Neural cell (in vitro differentiated cells): Measurements from ENCODE around the gene PLXNB1. TPM values are rescaled to one million over a fixed set of nuclear protein-coding genes. Genes with fewer than 3 reads are reported as not detected.

ENCODE experiments used
- H2AFZ ChIP-seq: fragments of 200-600, 300-800 bp; sonication (generic), shearing (Covaris generic); 2 replicates; pipeline ENCODE4 v1.6.0; 2014; ENCODE audit warnings: low read depth, mild to moderate bottlenecking, antibody characterized with exemption, low read length, moderate library complexity
- H3F3A ChIP-seq: fragments of 200-600 bp; shearing (Covaris generic); 2 replicates; pipeline ENCODE4 v1.6.1; 2016; ENCODE audit warnings: mild to moderate bottlenecking, moderate library complexity, mixed read lengths, antibody characterized with exemption, low read length; ENCODE audit not compliant: insufficient read depth, poor library complexity, severe bottlenecking
- H3K27ac ChIP-seq: fragments of 200-600, 300-800 bp; sonication (generic), shearing (Covaris generic); 2 replicates; pipeline ENCODE4 v1.5.1; 2014; ENCODE audit warnings: mild to moderate bottlenecking, low read length, moderate library complexity
- H3K27me3 ChIP-seq: fragments of 300-800, 200-600 bp; sonication (generic), shearing (Covaris generic); 2 replicates; pipeline ENCODE4 v1.6.0; 2014; ENCODE audit warnings: mild to moderate bottlenecking, low read depth, low read length, moderate library complexity; ENCODE audit not compliant: insufficient read depth
- H3K36me3 ChIP-seq: fragments of 300-800, 200-600 bp; sonication (generic), shearing (Covaris generic); 2 replicates; pipeline ENCODE4 v1.5.1; 2014; ENCODE audit warnings: mild to moderate bottlenecking, antibody characterized with exemption, low read length, moderate library complexity; ENCODE audit not compliant: insufficient read depth
- H3K4me2 ChIP-seq: fragments of 300-800, 200-600 bp; sonication (generic), shearing (Covaris generic); 2 replicates; pipeline ENCODE4 v1.6.0; 2014; ENCODE audit warnings: mild to moderate bottlenecking, low read length
- H3K4me3 ChIP-seq: fragments of 300-800, 200-600 bp; sonication (generic), shearing (Covaris generic); 2 replicates; pipeline ENCODE4 v1.5.1; 2014; ENCODE audit warnings: mild to moderate bottlenecking, low read length, moderate library complexity
- H3K79me2 ChIP-seq: fragments of 200-600 bp; shearing (Covaris generic); replicated peaks from 2 replicates; pipeline ENCODE4 v1.6.0; 2014; ENCODE audit warnings: mild to moderate bottlenecking, low read length, moderate library complexity; ENCODE audit not compliant: insufficient read depth
- H3K9ac ChIP-seq: fragments of 300-800, 200-600 bp; sonication (generic), shearing (Covaris generic); 2 replicates; pipeline ENCODE4 v1.6.1; 2016; ENCODE audit warnings: mild to moderate bottlenecking, low read length, mixed read lengths
- H3K9me2 ChIP-seq: fragments of 200-600 bp; shearing (Covaris generic); 2 replicates; pipeline ENCODE4 v1.6.1; 2016; ENCODE audit warnings: mild to moderate bottlenecking, low read length, mixed read lengths; ENCODE audit not compliant: insufficient read depth
- H3K9me3 ChIP-seq: fragments of 200-600, 300-800 bp; sonication (generic), shearing (Covaris generic); 2 replicates; pipeline ENCODE4 v1.6.1; 2016; ENCODE audit warnings: mild to moderate bottlenecking, mixed run types, low read length, moderate library complexity, mixed read lengths
- H4K20me1 ChIP-seq: fragments of 200-600 bp; shearing (Covaris generic); 2 replicates; pipeline ENCODE4 v1.6.1; 2016; ENCODE audit warnings: mild to moderate bottlenecking, mixed run types; ENCODE audit not compliant: insufficient read depth
- CTCF ChIP-seq: fragments of 450-650 bp; IDR thresholded peaks from 2 replicates; pipeline ENCODE4 v1.5.1; 2014; ENCODE audit warnings: antibody characterized with exemption, mild to moderate bottlenecking, moderate library complexity; ENCODE audit not compliant: poor library complexity, severe bottlenecking
- EP300 ChIP-seq: fragments of 450-650 bp; conservative IDR thresholded peaks from 2 replicates; pipeline ENCODE4 v1.6.1; 2014; ENCODE audit warnings: antibody characterized with exemption, mild to moderate bottlenecking, moderate library complexity; ENCODE audit not compliant: poor library complexity, severe bottlenecking
- EZH2 ChIP-seq: fragments of 200-600, 300-800 bp; shearing (Covaris generic), sonication (generic); IDR thresholded peaks from 2 replicates; pipeline ENCODE4 v1.6.1; 2014; ENCODE audit warnings: antibody characterized with exemption, low read length, borderline replicate concordance, mild to moderate bottlenecking; ENCODE audit not compliant: insufficient read depth, poor library complexity, severe bottlenecking
- MXI1 ChIP-seq: fragments of 450-650 bp; conservative IDR thresholded peaks from 2 replicates; pipeline ENCODE4 v1.6.1; 2014; ENCODE audit warnings: antibody characterized with exemption, mild to moderate bottlenecking; ENCODE audit not compliant: poor library complexity, severe bottlenecking
- POLR2AphosphoS5 ChIP-seq: IDR thresholded peaks from 2 replicates; pipeline ENCODE4 v1.6.1; 2012
- RAD21 ChIP-seq: fragments of 450-650 bp; conservative IDR thresholded peaks from 2 replicates; pipeline ENCODE4 v1.6.1; 2014; ENCODE audit warnings: antibody characterized with exemption, mild to moderate bottlenecking, moderate library complexity
- REST ChIP-seq: IDR thresholded peaks from 2 replicates; pipeline ENCODE4 v1.6.1; 2012; ENCODE audit warnings: borderline replicate concordance
- SMC3 ChIP-seq: fragments of 450-650 bp; conservative IDR thresholded peaks from 2 replicates; pipeline ENCODE4 v1.6.1; 2014; ENCODE audit warnings: antibody characterized with exemption, mild to moderate bottlenecking, moderate library complexity; ENCODE audit not compliant: poor library complexity
- TAF1 ChIP-seq: IDR thresholded peaks from 2 replicates; pipeline ENCODE4 v1.6.1; 2012; ENCODE audit warnings: low read depth
- polyA plus RNA-seq: library from polyadenylated mRNA; depleted of rRNA; stranded (reverse); fragments of >200 nt; gene quantifications from 2 replicates; pipeline ENCODE4 v1.2.3, GENCODE V29; 2014

PLXNB1 gene
- polyA plus RNA-seq, 1 donor from 2014 or later = 134 TPM

DNA sequence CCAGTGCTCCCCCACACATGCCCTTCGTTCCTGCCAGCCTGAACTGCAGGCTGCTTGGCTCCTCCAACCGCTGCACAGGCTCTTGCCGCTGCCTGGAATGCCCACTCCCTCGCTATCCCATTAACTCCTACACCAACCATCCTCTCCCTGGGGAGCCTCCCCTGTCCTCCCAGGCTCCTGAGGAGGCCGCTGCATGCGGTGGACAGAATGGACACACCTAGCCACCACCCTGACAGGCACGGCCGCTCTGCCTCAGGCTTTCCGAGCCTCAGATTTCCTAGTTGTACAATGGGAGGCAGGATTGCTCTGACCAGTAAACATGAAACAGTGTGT is 2.3 kb downstream of the PLXNB1 start (continued):
- no peak for TF ChIP-seq SMC3

GRCh38 chr3:48426944-48427629 is 2.8 kb downstream of the PLXNB1 start:
- Histone ChIP-seq H2AFZ (no peak overlapping the region), H4K20me1 (no peaks in the 10 kb centered on the region), H3K36me3 (no peaks in the 10 kb centered on the region), H3K4me2 (peak overlapping the region; percentile 61), H3K27me3 (no peaks in the 10 kb centered on the region), H3F3A (no peaks in the 10 kb centered on the region), H3K9me2 (no peaks in the 10 kb centered on the region), H3K79me2 (peaks cover 74% of the 10 kb centered on the region), H3K27ac (no peak overlapping the region), H3K9ac (peak overlapping the region; percentile 87), H3K4me3 (peak overlapping the region; percentile 89), H3K9me3 (no peaks in the 10 kb centered on the region)
- no peak for TF ChIP-seq REST

DNA sequence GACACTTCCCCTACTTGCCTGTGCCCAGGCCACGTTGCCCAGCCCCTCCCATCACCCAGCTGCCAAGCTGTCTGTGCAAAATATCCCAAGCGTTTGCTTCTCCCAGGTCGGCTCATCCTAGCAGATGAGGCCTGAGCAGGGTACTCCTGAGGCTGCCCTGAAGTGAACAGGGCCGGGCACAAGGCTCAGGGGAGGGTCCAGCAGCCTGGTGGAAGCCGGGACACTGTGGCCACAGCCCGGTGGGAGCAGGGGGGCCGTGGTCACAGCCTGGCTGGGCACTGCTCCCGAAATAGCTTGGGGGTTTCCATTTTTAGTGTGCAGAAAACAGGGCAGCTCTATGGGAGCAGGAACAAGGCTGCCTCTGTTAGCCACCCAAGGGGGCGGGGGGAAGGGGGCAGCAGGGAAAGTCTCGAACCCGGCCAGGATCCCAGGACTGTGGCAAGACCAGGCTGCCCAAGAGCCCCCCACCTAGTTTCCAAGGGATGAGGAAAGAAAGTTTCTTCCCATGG is 3.4 kb downstream of the PLXNB1 start:
- Histone ChIP-seq H3K27ac (no peak overlapping the region), H3K36me3 (no peaks in the 10 kb centered on the region), H4K20me1 (no peaks in the 10 kb centered on the region), H3K9me3 (no peaks in the 10 kb centered on the region), H3K79me2 (peaks cover 74% of the 10 kb centered on the region), H3K4me2 (peak overlapping the region; percentile 61), H3K9ac (peak overlapping the region; percentile 20), H2AFZ (no peak overlapping the region), H3K4me3 (peak overlapping the region; percentile 89), H3F3A (no peaks in the 10 kb centered on the region), H3K27me3 (no peaks in the 10 kb centered on the region), H3K9me2 (no peaks in the 10 kb centered on the region)
- TF ChIP-seq RAD21 (no peak), CTCF (no peak), EZH2 (no peak), MXI1 (no peak), TAF1 (no peak), EP300 (no peak), REST (no peak), SMC3 (no peak), POLR2AphosphoS5 (no peak)
